DMS 273 treated with DMSO at 0.1 percent for 48 hours (cell line): ENCODE results near the gene FOXP2.

Experiments used
- DNase-seq: peaks from one replicate; lab custom pipeline; 2025; lab: John Stamatoyannopoulos, UW

The FOXP2 gene

GRCh38 chr7:114656466-114656865, 241.9 kb downstream of the FOXP2 start:
- peak; percentile 71 for DNase-seq

- no peak for DNase-seq
Measured at GRCh38 chr7:114657279-114657678, 242.7 kb downstream of the FOXP2 start.

GRCh38 chr7:114658216-114658615, 243.6 kb downstream of the FOXP2 start:
- no peak for DNase-seq

- DNase-seq, result no peak
Measured at GRCh38 chr7:114659409-114660125, 245.0 kb downstream of the FOXP2 start.

GRCh38 chr7:114660126-114660486, 245.5 kb downstream of the FOXP2 start:
- no peak for DNase-seq

- no peak for DNase-seq
Measured at GRCh38 chr7:114660753-114661152, 246.1 kb downstream of the FOXP2 start.

GRCh38 chr7:114662002-114662677, 247.5 kb downstream of the FOXP2 start:
- DNase-seq, result no peak

GRCh38 chr7:114663502-114663901, 248.9 kb downstream of the FOXP2 start:
- peak; percentile 6 for DNase-seq

- DNase-seq, result no peak
Measured at GRCh38 chr7:114670676-114671075, 256.1 kb downstream of the FOXP2 start.

GRCh38 chr7:114671563-114672123, 257.0 kb downstream of the FOXP2 start:
- DNase-seq, result no peak

- DNase-seq, result no peak
Measured at GRCh38 chr7:114678116-114678515, 263.5 kb downstream of the FOXP2 start.

GRCh38 chr7:114687238-114687637, 272.6 kb downstream of the FOXP2 start:
- no peak for DNase-seq

GRCh38 chr7:114688443-114689055, 273.9 kb downstream of the FOXP2 start:
- DNase-seq, result peak; percentile 41

- no peak for DNase-seq
Measured at GRCh38 chr7:114689406-114689805, 274.8 kb downstream of the FOXP2 start.

GRCh38 chr7:114691605-114692004, 277.0 kb downstream of the FOXP2 start:
- no peak for DNase-seq

- DNase-seq, result no peak
Measured at GRCh38 chr7:114695182-114695581, 280.6 kb downstream of the FOXP2 start.

- DNase-seq, result no peak
Measured at GRCh38 chr7:114700247-114700928, 285.8 kb downstream of the FOXP2 start.

GRCh38 chr7:114703677-114704076, 289.1 kb downstream of the FOXP2 start:
- no peak for DNase-seq

GRCh38 chr7:114708646-114709045, 294.0 kb downstream of the FOXP2 start:
- DNase-seq, result no peak

GRCh38 chr7:114710499-114710898, 295.9 kb downstream of the FOXP2 start:
- no peak for DNase-seq

- no peak for DNase-seq
Measured at GRCh38 chr7:114711241-114711640, 296.6 kb downstream of the FOXP2 start.

GRCh38 chr7:114715907-114716306, 301.3 kb downstream of the FOXP2 start:
- no peak for DNase-seq
